A673 (cell line): ENCODE measurements around the gene RMI2.

Experiments
- CTCF ChIP-seq: fragments of 300-800, 200-600 bp; sonication (generic); conservative IDR thresholded peaks from 2 replicates; pipeline ENCODE4 v1.5.1; 2017; ENCODE audit warnings: low read depth, mild to moderate bottlenecking, antibody characterized with exemption, low read length, moderate library complexity, mixed read lengths
- EZH2 ChIP-seq: fragments of 200-600 bp; sonication (generic); IDR thresholded peaks from 2 replicates; pipeline ENCODE4 v1.6.1; 2017; ENCODE audit warnings: borderline replicate concordance, low read depth, mild to moderate bottlenecking, mixed read lengths, antibody characterized with exemption, low read length; ENCODE audit not compliant: poor library complexity, severe bottlenecking

- no peak for TF ChIP-seq CTCF
- TF ChIP-seq EZH2 = no peak
These were observed 48.4 kb upstream of the RMI2 start for GRCh38 chr16:11296706-11297491.
